ENCODE measurements around the gene MT3.

- TF ChIP-seq TAF1 (IDR thresholded peaks at IDR 0.05; ENCODE audit: borderline replicate concordance, low read depth, low read length) = no peak
- TF ChIP-seq EP300 (IDR thresholded peaks at IDR 0.05; ENCODE audit: borderline replicate concordance in 1 of 2, low read depth in 1 of 2, low read length in 1 of 2) = no peak
- no peak for TF ChIP-seq RAD21 (IDR thresholded peaks at IDR 0.05; ENCODE audit: low read length)
- no peak for TF ChIP-seq FOXM1 (IDR thresholded peaks at IDR 0.05; ENCODE audit: low read depth)
These were observed 50.7 kb downstream of the MT3 start for GRCh38 chr16:56640076-56640475.

Data from SK-N-SH (cell line).